Ishikawa (cell line): ENCODE measurements around the gene FECH.

ENCODE experiments used
- CEBPB ChIP-seq: IDR thresholded peaks from 2 replicates; pipeline ENCODE4 v1.6.1; 2012
- EGR1 ChIP-seq: IDR thresholded peaks from 2 replicates; pipeline ENCODE4 v1.6.1; 2012
- EP300 ChIP-seq: IDR thresholded peaks from 2 replicates; pipeline ENCODE4 v1.6.1; 2012; ENCODE audit warnings: borderline replicate concordance
- FOXM1 ChIP-seq: IDR thresholded peaks from 2 replicates; pipeline ENCODE4 v1.6.1; 2012; ENCODE audit warnings: low read depth, borderline replicate concordance
- NFIC ChIP-seq: IDR thresholded peaks from 2 replicates; pipeline ENCODE4 v1.6.1; 2012
- RAD21 ChIP-seq: IDR thresholded peaks from 2 replicates; pipeline ENCODE4 v1.6.1; 2012; ENCODE audit warnings: low read depth
- TAF1 ChIP-seq: IDR thresholded peaks from 2 replicates; pipeline ENCODE4 v1.6.1; 2012; ENCODE audit warnings: low read depth, mild to moderate bottlenecking
- TCF12 ChIP-seq: IDR thresholded peaks from 2 replicates; pipeline ENCODE4 v1.6.1; 2012; ENCODE audit warnings: low read depth
- TEAD4 ChIP-seq: IDR thresholded peaks from 2 replicates; pipeline ENCODE4 v1.6.1; 2012
- YY1 ChIP-seq: IDR thresholded peaks from 2 replicates; pipeline ENCODE4 v1.6.1; 2012; ENCODE audit warnings: low read depth
- ZBTB7A ChIP-seq: IDR thresholded peaks from 2 replicates; pipeline ENCODE4 v1.6.1; 2012; ENCODE audit warnings: low read depth
- TF ChIP-seq, protein P1 (sequence below): IDR thresholded peaks from 2 replicates; pipeline ENCODE4 v1.6.1; 2012
- TF ChIP-seq, protein P2 (sequence below): IDR thresholded peaks from 2 replicates; pipeline ENCODE4 v1.6.1; 2012
- TF ChIP-seq, protein P3 (sequence below): IDR thresholded peaks from 2 replicates; pipeline ENCODE4 v1.6.1; 2012; ENCODE audit warnings: low read depth, mild to moderate bottlenecking

DNA sequence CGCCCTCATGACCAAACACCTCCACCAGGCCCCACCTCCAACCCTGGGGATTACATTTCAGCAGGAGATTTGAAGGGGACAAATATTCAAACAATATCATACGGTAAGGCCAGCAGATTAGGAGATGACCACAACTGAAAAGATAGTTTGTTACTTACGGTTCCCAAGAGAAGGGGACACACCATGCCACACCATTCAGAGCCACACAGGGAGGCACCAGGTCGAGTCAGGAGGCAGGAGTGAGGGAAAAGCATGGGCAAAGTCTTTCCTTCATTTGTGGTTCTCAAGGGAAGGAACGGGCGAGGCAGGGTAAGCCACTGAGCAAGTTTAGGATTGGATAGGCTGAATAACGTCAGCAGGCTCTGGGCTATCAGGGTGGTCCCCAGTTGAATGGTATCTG, 57.4 kb downstream of the FECH start:
- TF ChIP-seq FOXM1 (no peak), EP300 (no peak), NFIC (no peak), EGR1 (no peak), CEBPB (no peak), RAD21 (no peak), TEAD4 (no peak), ZBTB7A (no peak), TCF12 (no peak), YY1 (no peak), TAF1 (no peak)
- TF ChIP-seq, protein P1, sequence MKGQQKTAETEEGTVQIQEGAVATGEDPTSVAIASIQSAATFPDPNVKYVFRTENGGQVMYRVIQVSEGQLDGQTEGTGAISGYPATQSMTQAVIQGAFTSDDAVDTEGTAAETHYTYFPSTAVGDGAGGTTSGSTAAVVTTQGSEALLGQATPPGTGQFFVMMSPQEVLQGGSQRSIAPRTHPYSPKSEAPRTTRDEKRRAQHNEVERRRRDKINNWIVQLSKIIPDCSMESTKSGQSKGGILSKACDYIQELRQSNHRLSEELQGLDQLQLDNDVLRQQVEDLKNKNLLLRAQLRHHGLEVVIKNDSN = no peak
- TF ChIP-seq, protein P2, sequence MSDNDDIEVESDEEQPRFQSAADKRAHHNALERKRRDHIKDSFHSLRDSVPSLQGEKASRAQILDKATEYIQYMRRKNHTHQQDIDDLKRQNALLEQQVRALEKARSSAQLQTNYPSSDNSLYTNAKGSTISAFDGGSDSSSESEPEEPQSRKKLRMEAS = no peak
- TF ChIP-seq, protein P3, sequence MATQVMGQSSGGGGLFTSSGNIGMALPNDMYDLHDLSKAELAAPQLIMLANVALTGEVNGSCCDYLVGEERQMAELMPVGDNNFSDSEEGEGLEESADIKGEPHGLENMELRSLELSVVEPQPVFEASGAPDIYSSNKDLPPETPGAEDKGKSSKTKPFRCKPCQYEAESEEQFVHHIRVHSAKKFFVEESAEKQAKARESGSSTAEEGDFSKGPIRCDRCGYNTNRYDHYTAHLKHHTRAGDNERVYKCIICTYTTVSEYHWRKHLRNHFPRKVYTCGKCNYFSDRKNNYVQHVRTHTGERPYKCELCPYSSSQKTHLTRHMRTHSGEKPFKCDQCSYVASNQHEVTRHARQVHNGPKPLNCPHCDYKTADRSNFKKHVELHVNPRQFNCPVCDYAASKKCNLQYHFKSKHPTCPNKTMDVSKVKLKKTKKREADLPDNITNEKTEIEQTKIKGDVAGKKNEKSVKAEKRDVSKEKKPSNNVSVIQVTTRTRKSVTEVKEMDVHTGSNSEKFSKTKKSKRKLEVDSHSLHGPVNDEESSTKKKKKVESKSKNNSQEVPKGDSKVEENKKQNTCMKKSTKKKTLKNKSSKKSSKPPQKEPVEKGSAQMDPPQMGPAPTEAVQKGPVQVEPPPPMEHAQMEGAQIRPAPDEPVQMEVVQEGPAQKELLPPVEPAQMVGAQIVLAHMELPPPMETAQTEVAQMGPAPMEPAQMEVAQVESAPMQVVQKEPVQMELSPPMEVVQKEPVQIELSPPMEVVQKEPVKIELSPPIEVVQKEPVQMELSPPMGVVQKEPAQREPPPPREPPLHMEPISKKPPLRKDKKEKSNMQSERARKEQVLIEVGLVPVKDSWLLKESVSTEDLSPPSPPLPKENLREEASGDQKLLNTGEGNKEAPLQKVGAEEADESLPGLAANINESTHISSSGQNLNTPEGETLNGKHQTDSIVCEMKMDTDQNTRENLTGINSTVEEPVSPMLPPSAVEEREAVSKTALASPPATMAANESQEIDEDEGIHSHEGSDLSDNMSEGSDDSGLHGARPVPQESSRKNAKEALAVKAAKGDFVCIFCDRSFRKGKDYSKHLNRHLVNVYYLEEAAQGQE = no peak
